ENCODE measurements around the gene ZBTB34. TPM values are rescaled to one million over a fixed set of nuclear protein-coding genes. Genes with fewer than 3 reads are reported as not detected.

The ZBTB34 gene
- total RNA-seq, 1 experiment from 2014 or later = 1.6 TPM

Other genes with a start within 250 kb of the ZBTB34 start
- gene LMX1B, start 246.7 kb upstream of the ZBTB34 start, total RNA-seq (2014; rRNA removed) = 0.55 and 1.2 TPM in 2 replicates
- 5.9 and 36.1 TPM in 2 replicates for gene ZBTB43, start 55.6 kb upstream of the ZBTB34 start, total RNA-seq (2014; rRNA removed)
- gene RALGPS1, start 54.1 kb downstream of the ZBTB34 start, total RNA-seq (2014; rRNA removed) = 7.9 and 10.2 TPM in 2 replicates

Data from PC-3 (cell line).